Measurements from ENCODE around the gene ZNF799.
"Not testable (repeated sequence)": the region's sequence is repeated elsewhere in the genome, so short reads cannot be mapped to it uniquely, and the experiment has no call there.

- not testable (repeated sequence) for TF ChIP-seq CTCF (conservative IDR thresholded peaks at IDR 0.05); EZH2 (IDR thresholded peaks at IDR 0.05; ENCODE audit: low read depth)
These were observed 29.7 kb upstream of the ZNF799 start for GRCh38 chr19:12430726-12431299.

Data from PC-9 (cell line).